Measurements from ENCODE around the gene HOXA10.

Gene HOXA10

DNA sequence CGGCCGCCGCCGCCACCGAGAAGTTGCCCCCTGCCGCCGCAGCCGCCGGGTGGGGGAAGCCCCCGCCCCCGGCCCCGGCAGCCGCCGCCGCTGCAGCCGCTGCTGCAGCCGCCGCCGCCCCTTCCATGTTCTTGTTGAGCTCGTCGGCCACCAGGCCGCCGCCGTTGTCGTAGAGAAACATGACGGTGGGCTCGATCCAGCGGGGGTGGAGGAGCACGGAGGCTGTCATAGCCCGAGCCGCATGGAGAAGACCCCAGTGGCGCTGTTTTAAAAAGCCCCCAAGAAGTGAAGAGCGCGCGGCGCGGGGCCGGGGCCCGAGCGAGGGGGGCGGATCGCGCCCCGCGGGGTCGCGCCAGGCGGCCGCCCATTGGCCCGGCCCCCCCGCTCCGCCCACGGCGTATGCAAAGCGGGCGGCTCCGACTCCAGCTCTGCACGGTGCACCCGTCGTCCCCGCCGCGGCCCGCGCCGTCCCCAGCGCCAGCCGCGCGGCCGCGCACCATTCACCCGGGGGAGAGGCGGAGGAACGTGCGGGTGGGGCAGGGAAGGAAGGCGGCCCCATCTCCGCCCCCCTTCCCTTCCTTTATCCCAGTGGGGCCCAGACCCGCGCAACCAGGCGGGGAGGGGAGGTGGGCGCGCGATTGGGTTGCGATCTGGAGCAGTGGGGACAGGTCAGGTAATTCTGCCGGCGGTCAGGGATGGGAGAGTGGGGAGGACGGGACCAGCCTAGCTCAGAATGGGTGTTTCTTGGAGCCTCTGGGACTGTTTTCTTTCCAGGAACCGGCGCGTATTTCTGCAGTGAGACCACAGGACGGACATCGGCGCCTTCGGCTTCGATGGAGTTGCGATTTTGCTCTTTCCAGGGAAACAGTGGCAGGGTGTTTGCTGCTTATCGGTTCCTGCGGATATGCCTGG is 26.0 kb upstream of the HOXA10 start, which contains the start of gene HOXA13:
Gene HOXA13, minus strand, starts transcription at position 243 of the 912 bp plus-strand sequence. Its CDS starts 14 bp downstream, at position 229.
- Histone ChIP-seq H4K91ac (ENCODE audit: low read length) (no peak within 1 kb of the TSS), H2BK120ac (ENCODE audit: low read depth, low read length) (no peak within 1 kb of the TSS), H3K4me2 (ENCODE audit: low read length, poor library complexity, severe bottlenecking) (peak within 1 kb of the TSS; percentile 68), H3K27ac (ENCODE audit: low read length, poor library complexity, severe bottlenecking) (no peak within 1 kb of the TSS), H2BK12ac (ENCODE audit: low read length in 2 of 2) (no peak within 1 kb of the TSS), H3K4ac (ENCODE audit: low read depth in 1 of 2, low read length in 2 of 2) (no peak within 1 kb of the TSS), H3K14ac (ENCODE audit: low read length in 2 of 2) (no peak within 1 kb of the TSS), H2BK15ac (ENCODE audit: low read depth, poor library complexity, severe bottlenecking) (no peak within 1 kb of the TSS), H2BK5ac (ENCODE audit: low read depth, low read length, poor library complexity, severe bottlenecking) (no peak within 1 kb of the TSS), H3K36me3 (ENCODE audit: control insufficient read depth in 1 of 2, insufficient read depth in 2 of 2, low read depth in 1 of 2, low read length in 2 of 2) (no peaks in the 10 kb centered on the region), H3K9ac (ENCODE audit: low read length) (no peak within 1 kb of the TSS), H3K4me3 (ENCODE audit: insufficient read depth in 1 of 2, low read depth in 1 of 2, low read length in 2 of 2) (peak within 1 kb of the TSS; percentile 47 to 75), H3K4me1 (ENCODE audit: control insufficient read depth, insufficient read depth, low read depth, low read length) (peaks cover 28% of the 10 kb centered on the region), H3K27me3 (ENCODE audit: control insufficient read depth in 1 of 2, insufficient read depth in 1 of 2, low read length in 2 of 2) (peaks cover 79 to 89% of the 10 kb centered on the region in 2 experiments), H3K23ac (ENCODE audit: low read length in 2 of 2) (no peak within 1 kb of the TSS), H3K18ac (ENCODE audit: low read depth in 1 of 2, low read length in 2 of 2) (no peak within 1 kb of the TSS), H3K79me1 (replicated peaks; ENCODE audit: low read length, poor library complexity, severe bottlenecking) (no peaks in the 10 kb centered on the region), H4K8ac (ENCODE audit: low read length) (no peak within 1 kb of the TSS), H2AK5ac (ENCODE audit: low read length, severe bottlenecking) (no peak within 1 kb of the TSS), H2AFZ (ENCODE audit: low read depth, low read length) (peak within 1 kb of the TSS; percentile 52), H3K9me3 (ENCODE audit: control insufficient read depth, low read length) (no peaks in the 10 kb centered on the region)
- under 1% methylated on average over 59 of the region's 99 CpGs for whole genome bisulfite sequencing
- peak; percentile 8 for DNase-seq

DNA sequence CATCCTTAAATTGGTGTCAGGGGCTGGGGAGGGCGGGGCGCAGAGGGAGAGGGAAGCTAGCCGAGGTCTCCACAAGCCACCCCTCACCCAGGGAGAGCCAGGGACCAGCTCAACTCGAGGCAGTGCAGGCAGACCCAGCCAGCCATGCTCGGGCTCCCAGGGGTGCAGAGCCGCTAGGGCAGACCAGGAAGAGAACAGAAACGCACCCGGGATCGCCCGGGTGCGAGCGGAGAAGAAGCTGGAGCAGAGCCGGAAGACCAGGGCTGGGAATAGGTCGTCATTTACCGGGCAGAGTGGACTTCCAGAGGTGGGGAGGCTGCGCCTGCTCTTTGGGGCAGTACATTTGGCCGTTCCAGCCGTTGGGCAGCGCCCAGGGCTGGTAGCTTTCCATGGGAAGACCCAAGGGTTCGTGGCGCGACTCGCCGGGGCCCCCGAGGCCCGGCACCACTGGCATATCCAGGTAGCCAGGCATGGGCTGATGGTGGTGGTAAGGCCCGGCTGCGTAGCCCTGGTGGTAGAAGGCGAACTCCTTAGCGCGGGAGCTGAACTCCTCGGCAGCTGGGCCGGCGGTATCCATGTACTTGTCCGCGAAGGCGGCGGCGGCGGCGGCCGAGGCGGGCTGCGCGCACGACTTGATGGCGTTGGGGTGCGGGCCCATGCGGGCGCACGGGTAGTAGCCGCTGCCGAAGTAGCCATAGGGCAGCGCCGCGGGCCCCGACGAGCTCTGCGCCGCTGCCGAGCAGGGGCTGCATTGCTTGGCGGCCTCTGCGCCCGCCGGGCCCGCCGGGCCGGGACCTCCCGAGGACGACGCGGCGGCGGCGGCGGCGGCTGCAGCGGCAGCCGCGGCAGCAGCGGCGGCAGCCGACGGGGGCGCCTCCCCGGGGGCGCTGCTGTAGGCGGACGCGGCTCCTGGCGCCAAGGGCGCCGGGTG is 25.0 kb upstream of the HOXA10 start:
- Histone ChIP-seq H4K91ac (ENCODE audit: low read length) (no peak overlapping the region), H3K27me3 (ENCODE audit: control insufficient read depth in 1 of 2, insufficient read depth in 1 of 2, low read length in 2 of 2) (peaks cover 77 to 87% of the 10 kb centered on the region in 2 experiments), H2AFZ (ENCODE audit: low read depth, low read length) (peak overlapping the region; percentile 52), H3K9me3 (ENCODE audit: control insufficient read depth, low read length) (no peaks in the 10 kb centered on the region), H3K4me3 (ENCODE audit: insufficient read depth in 1 of 2, low read depth in 1 of 2, low read length in 2 of 2) (peak overlapping the region; percentile 47 to 62), H3K36me3 (ENCODE audit: control insufficient read depth in 1 of 2, insufficient read depth in 2 of 2, low read depth in 1 of 2, low read length in 2 of 2) (no peaks in the 10 kb centered on the region), H3K4me2 (ENCODE audit: low read length, poor library complexity, severe bottlenecking) (peak overlapping the region; percentile 68), H2AK5ac (ENCODE audit: low read length, severe bottlenecking) (no peak overlapping the region), H2BK12ac (ENCODE audit: low read length in 2 of 2) (no peak overlapping the region), H3K79me1 (replicated peaks; ENCODE audit: low read length, poor library complexity, severe bottlenecking) (no peaks in the 10 kb centered on the region), H2BK5ac (ENCODE audit: low read depth, low read length, poor library complexity, severe bottlenecking) (no peak overlapping the region), H3K4ac (ENCODE audit: low read depth in 1 of 2, low read length in 2 of 2) (no peak overlapping the region), H2BK15ac (ENCODE audit: low read depth, poor library complexity, severe bottlenecking) (no peak overlapping the region), H3K27ac (ENCODE audit: low read length, poor library complexity, severe bottlenecking) (no peak overlapping the region), H3K14ac (ENCODE audit: low read length in 2 of 2) (no peak overlapping the region), H3K9ac (ENCODE audit: low read length) (no peak overlapping the region), H3K18ac (ENCODE audit: low read depth in 1 of 2, low read length in 2 of 2) (no peak overlapping the region), H3K4me1 (ENCODE audit: control insufficient read depth, insufficient read depth, low read depth, low read length) (peaks cover 23% of the 10 kb centered on the region), H4K8ac (ENCODE audit: low read length) (no peak overlapping the region), H3K23ac (ENCODE audit: low read length in 2 of 2) (no peak overlapping the region), H2BK120ac (ENCODE audit: low read depth, low read length) (no peak overlapping the region)
- DNase-seq, result peak; percentile 22
- 3% methylated on average over 46 of the region's 93 CpGs for WGBS

DNA sequence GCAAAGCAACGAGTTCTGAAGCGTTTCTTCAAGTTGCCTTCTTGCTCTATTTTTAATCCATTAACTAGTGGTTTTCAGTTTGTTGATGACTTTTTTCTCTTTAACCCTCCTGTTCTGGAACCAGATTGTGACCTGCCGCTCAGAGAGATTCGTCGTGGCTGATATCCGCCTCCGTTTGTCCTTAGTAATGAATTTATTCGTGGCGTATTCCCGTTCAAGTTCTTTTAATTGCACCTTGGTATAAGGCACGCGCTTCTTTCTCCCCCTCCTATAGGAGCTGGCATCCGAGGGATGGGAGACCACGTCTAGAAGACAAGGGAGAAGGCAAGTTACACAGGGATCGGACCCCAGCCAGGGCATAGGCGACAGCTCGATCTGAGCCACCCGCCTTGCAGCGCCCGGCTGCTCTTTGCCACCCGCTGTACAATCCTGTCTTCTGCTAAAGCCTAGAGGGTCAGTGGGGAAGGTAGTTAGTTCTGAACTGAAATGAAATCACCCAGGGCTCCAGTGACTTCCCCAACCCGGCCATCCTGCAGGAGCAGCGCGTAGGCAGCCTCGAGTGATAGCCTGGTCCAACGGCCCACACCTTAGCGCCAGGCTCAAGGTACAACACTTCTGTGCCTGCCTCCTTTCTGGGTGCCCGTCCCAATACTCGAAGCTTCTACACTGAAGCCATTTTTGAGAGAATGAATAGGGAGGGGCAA is 24.2 kb upstream of the HOXA10 start:
- 22% methylated on average over 27 of the region's 29 CpGs for WGBS
- Histone ChIP-seq H3K14ac (ENCODE audit: low read length in 2 of 2) (no peak overlapping the region), H3K4me3 (ENCODE audit: insufficient read depth in 1 of 2, low read depth in 1 of 2, low read length in 2 of 2) (no peak overlapping the region), H3K36me3 (ENCODE audit: control insufficient read depth in 1 of 2, insufficient read depth in 2 of 2, low read depth in 1 of 2, low read length in 2 of 2) (no peaks in the 10 kb centered on the region), H4K91ac (ENCODE audit: low read length) (no peak overlapping the region), H3K23ac (ENCODE audit: low read length in 2 of 2) (no peak overlapping the region), H2AFZ (ENCODE audit: low read depth, low read length) (no peak overlapping the region), H3K18ac (ENCODE audit: low read depth in 1 of 2, low read length in 2 of 2) (no peak overlapping the region), H3K27me3 (ENCODE audit: control insufficient read depth in 1 of 2, insufficient read depth in 1 of 2, low read length in 2 of 2) (peaks cover 75 to 85% of the 10 kb centered on the region in 2 experiments), H2BK120ac (ENCODE audit: low read depth, low read length) (no peak overlapping the region), H2BK15ac (ENCODE audit: low read depth, poor library complexity, severe bottlenecking) (no peak overlapping the region), H2BK5ac (ENCODE audit: low read depth, low read length, poor library complexity, severe bottlenecking) (no peak overlapping the region), H3K9me3 (ENCODE audit: control insufficient read depth, low read length) (no peaks in the 10 kb centered on the region), H2BK12ac (ENCODE audit: low read length in 2 of 2) (no peak overlapping the region), H3K79me1 (replicated peaks; ENCODE audit: low read length, poor library complexity, severe bottlenecking) (no peaks in the 10 kb centered on the region), H3K4ac (ENCODE audit: low read depth in 1 of 2, low read length in 2 of 2) (no peak overlapping the region), H3K4me2 (ENCODE audit: low read length, poor library complexity, severe bottlenecking) (no peak overlapping the region), H4K8ac (ENCODE audit: low read length) (no peak overlapping the region), H2AK5ac (ENCODE audit: low read length, severe bottlenecking) (no peak overlapping the region), H3K27ac (ENCODE audit: low read length, poor library complexity, severe bottlenecking) (no peak overlapping the region), H3K4me1 (ENCODE audit: control insufficient read depth, insufficient read depth, low read depth, low read length) (peaks cover 25% of the 10 kb centered on the region), H3K9ac (ENCODE audit: low read length) (no peak overlapping the region)
- DNase-seq, result no peak
